ENCODE data around the gene HSH2D. TPM values are rescaled to one million over a fixed set of nuclear protein-coding genes. Genes with fewer than 3 reads are reported as not detected.

HSH2D gene
- total and polyA plus RNA-seq, 2 of the 13 experiments (the other 11 are each of a cell fraction or from before 2014, with no cell fraction given): 0.69 to 3.2 TPM

- 42% methylated on average over 5 of the region's 6 CpGs for WGBS (ENCODE audit: low lambda C conversion rate)
- Histone ChIP-seq H3K4me3 (replicated peaks in 1 of 3; ENCODE audit: insufficient read depth in 1 of 3, low read depth in 2 of 3, low read length in 3 of 3) (no peak overlapping the region), H3K9me3 (ENCODE audit: low read length) (no peaks in the 10 kb centered on the region), H3K27me3 (ENCODE audit: control insufficient read depth in 1 of 2, insufficient read depth in 2 of 2, low read length in 2 of 2) (no peaks in the 10 kb centered on the region), H2AFZ (ENCODE audit: low read length) (no peak overlapping the region), H3K36me3 (replicated peaks in 1 of 2; ENCODE audit: control insufficient read depth in 1 of 2, insufficient read depth in 2 of 2, low read length in 2 of 2) (no peaks in the 10 kb centered on the region), H4K20me1 (ENCODE audit: insufficient read depth, low read length) (no peaks in the 10 kb centered on the region), H3K27ac (ENCODE audit: extremely low read length, insufficient read depth, low read length) (no peak overlapping the region), H3K79me2 (ENCODE audit: insufficient read depth, low read length) (no peaks in the 10 kb centered on the region), H3K4me2 (ENCODE audit: low read depth, low read length) (no peak overlapping the region), H3K9ac (ENCODE audit: insufficient read depth, low read depth, low read length) (no peak overlapping the region), H3K4me1 (ENCODE audit: insufficient read depth, low read length) (peaks cover 30% of the 10 kb centered on the region)
- ATAC-seq (no peak), FAIRE-seq (no peak), DNase-seq (ENCODE audit: low spot score) (no peak)
- CTCF ChIA-PET (ENCODE audit: low intra/inter-chr PET ratio, low total read pairs): no interaction called here
- intact Hi-C loops (cut with micrococcal nuclease; ENCODE audit: unreplicated experiment): no loop called here
- in situ Hi-C loops (cut with HindIII; ENCODE audit: extremely low pct_ligation_motif_present, low pct_unique_long_range_greater_than_20kb): loop anchor here (25.0 kb wide), 1 partner anchor 523 kb away; the partner anchor contains the start of gene CYP4F3
- BruUV-seq (replicated peaks): no TSS peak
- no peak for TF ChIP-seq RXRB (CRISPR knock-in tag; IDR thresholded peaks at IDR 0.05; ENCODE audit: borderline replicate concordance)
- TF ChIP-seq WIZ (CRISPR knock-in tag; IDR thresholded peaks at IDR 0.05): no peak
- POLR2A ChIA-PET: no interaction called here
Observed at GRCh38 chr19:16160445-16160942, 17.0 kb downstream of the HSH2D start.

- Histone ChIP-seq H3K79me2 (ENCODE audit: insufficient read depth, low read length) (no peaks in the 10 kb centered on the region), H2AFZ (ENCODE audit: low read length) (no peak overlapping the region), H4K20me1 (ENCODE audit: insufficient read depth, low read length) (no peaks in the 10 kb centered on the region), H3K27ac (ENCODE audit: extremely low read length, insufficient read depth, low read length) (no peak overlapping the region), H3K36me3 (replicated peaks in 1 of 2; ENCODE audit: control insufficient read depth in 1 of 2, insufficient read depth in 2 of 2, low read length in 2 of 2) (no peaks in the 10 kb centered on the region), H3K4me3 (replicated peaks in 1 of 3; ENCODE audit: insufficient read depth in 1 of 3, low read depth in 2 of 3, low read length in 3 of 3) (no peak overlapping the region), H3K4me1 (ENCODE audit: insufficient read depth, low read length) (peaks cover 30% of the 10 kb centered on the region), H3K9me3 (ENCODE audit: low read length) (no peaks in the 10 kb centered on the region), H3K4me2 (ENCODE audit: low read depth, low read length) (0 out of 2 replicates have a peak overlapping the region, but pooled peaks have one; percentile 13), H3K27me3 (ENCODE audit: control insufficient read depth in 1 of 2, insufficient read depth in 2 of 2, low read length in 2 of 2) (no peaks in the 10 kb centered on the region), H3K9ac (ENCODE audit: insufficient read depth, low read depth, low read length) (no peak overlapping the region)
- no peak for ATAC-seq
- TF ChIP-seq ZNF768 (CRISPR knock-in tag; IDR thresholded peaks at IDR 0.05) (peak; percentile 99), SMC3 (IDR thresholded peaks at IDR 0.05; ENCODE audit: low read length) (no peak), ZFP36 (IDR thresholded peaks at IDR 0.05; ENCODE audit: borderline replicate concordance, low read depth, low read length, partially characterized antibody) (peak; percentile 71), KDM1A (CRISPR knock-in tag; IDR thresholded peaks at IDR 0.05) (0 out of 2 replicates have a peak, but pooled peaks have one; percentile 27), NR1H2 (CRISPR knock-in tag; IDR thresholded peaks at IDR 0.05; ENCODE audit: borderline replicate concordance, low read depth) (no peak), ADNP (CRISPR knock-in tag; IDR thresholded peaks at IDR 0.05) (0 out of 2 replicates have a peak, but pooled peaks have one; percentile 25), ZSCAN22 (CRISPR knock-in tag; IDR thresholded peaks at IDR 0.05) (0 out of 2 replicates have a peak, but pooled peaks have one; percentile 41), ZMYM3 (CRISPR knock-in tag; IDR thresholded peaks at IDR 0.05) (peak; percentile 89), MAF1 (CRISPR knock-in tag; IDR thresholded peaks at IDR 0.05; ENCODE audit: borderline replicate concordance) (no peak)
- no TSS peak for BruUV-seq (replicated peaks)
- intact Hi-C loops (cut with micrococcal nuclease; ENCODE audit: unreplicated experiment): no loop called here
- in situ Hi-C loops (cut with HindIII; ENCODE audit: extremely low pct_ligation_motif_present, low pct_unique_long_range_greater_than_20kb): loop anchor here (25.0 kb wide), 1 partner anchor 524 kb away; the partner anchor contains the start of gene CYP4F3
- DNase-seq (ENCODE audit: low spot score): peak; percentile 30
- POLR2A ChIA-PET: no interaction called here
- 4% methylated on average over 13 of the region's 14 CpGs for WGBS (ENCODE audit: low lambda C conversion rate)
- CTCF ChIA-PET (ENCODE audit: low intra/inter-chr PET ratio, low total read pairs): no interaction called here
- no peak for FAIRE-seq
Observed at GRCh38 chr19:16160943-16161560, 17.6 kb downstream of the HSH2D start.
